ENCODE measurements around the gene CNOT6. TPM values are rescaled to one million over a fixed set of nuclear protein-coding genes. Genes with fewer than 3 reads are reported as not detected.
"Not testable (repeated sequence)": the region's sequence is repeated elsewhere in the genome, so short reads cannot be mapped to it uniquely, and the experiment has no call there.

The CNOT6 gene
- total RNA-seq, 3 donors from 2014 or later, result 9.8 to 26.2 (median 19.0) TPM

DNA sequence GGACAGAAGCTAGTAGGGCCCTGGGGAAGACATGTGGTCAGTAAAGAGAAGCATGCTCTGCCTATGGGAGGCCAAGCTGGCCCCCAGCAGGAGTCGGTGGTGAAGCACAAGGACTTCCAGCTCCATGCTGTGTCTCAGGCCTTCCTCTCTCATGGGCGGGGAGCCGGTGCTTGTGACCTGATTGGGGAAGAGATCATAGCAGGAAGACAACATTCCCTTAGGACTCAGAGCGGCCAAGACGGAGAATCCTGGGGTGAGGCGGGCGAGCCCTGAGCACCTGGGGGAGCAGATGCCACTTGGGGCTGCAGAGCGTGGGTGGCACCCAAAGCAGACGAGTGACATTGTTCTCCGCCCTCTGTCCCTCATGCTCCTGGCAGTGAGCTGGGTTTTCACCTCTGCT lies 33.3 kb upstream of the CNOT6 start:
- Histone ChIP-seq H3K4me3 (no peak overlapping the region), H3K4me1 (no peaks in the 10 kb centered on the region), H3K36me3 (no peaks in the 10 kb centered on the region), H3K27me3 (no peaks in the 10 kb centered on the region), H3K27ac (no peak overlapping the region), H3K9me3 (peaks cover 0 to 12% of the 10 kb centered on the region in 2 donors)
- no peak for TF ChIP-seq POLR2A (IDR thresholded peaks at IDR 0.05)
- TF ChIP-seq POLR2AphosphoS5 (IDR thresholded peaks at IDR 0.05), result no peak
- TF ChIP-seq, protein P1, sequence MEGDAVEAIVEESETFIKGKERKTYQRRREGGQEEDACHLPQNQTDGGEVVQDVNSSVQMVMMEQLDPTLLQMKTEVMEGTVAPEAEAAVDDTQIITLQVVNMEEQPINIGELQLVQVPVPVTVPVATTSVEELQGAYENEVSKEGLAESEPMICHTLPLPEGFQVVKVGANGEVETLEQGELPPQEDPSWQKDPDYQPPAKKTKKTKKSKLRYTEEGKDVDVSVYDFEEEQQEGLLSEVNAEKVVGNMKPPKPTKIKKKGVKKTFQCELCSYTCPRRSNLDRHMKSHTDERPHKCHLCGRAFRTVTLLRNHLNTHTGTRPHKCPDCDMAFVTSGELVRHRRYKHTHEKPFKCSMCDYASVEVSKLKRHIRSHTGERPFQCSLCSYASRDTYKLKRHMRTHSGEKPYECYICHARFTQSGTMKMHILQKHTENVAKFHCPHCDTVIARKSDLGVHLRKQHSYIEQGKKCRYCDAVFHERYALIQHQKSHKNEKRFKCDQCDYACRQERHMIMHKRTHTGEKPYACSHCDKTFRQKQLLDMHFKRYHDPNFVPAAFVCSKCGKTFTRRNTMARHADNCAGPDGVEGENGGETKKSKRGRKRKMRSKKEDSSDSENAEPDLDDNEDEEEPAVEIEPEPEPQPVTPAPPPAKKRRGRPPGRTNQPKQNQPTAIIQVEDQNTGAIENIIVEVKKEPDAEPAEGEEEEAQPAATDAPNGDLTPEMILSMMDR (IDR thresholded peaks at IDR 0.05), result no peak
- DNase-seq (ENCODE audit: low spot score in 2 of 2), result no peak
- intact Hi-C loops (cut with DNase I; ENCODE audit: low total_unique reads), result no loop called here

DNA sequence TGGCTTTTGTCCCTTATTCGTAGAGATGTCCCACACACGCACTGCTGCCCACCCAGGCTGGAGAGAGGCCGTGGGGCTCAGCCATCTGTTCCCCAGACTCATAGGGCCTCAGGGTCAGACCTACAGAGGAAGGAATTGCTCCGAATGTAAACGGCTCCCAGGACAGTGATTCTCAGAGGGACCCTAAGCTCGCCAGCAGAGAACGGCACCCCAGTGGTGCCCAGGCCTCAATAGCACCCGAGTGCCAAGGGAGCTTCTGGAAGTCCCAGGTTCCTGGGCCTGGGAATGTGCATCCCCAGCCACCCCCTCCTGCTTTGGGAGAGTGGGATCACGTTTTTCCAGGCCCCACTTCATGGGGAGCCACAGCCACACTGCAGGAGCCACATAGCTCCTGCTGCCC lies 32.9 kb upstream of the CNOT6 start:
- H3K4me3 ChIP-seq, result no peak overlapping the region
- no peak for DNase-seq (ENCODE audit: low spot score in 2 of 2)
- H3K27ac ChIP-seq, result no peak overlapping the region
- H3K4me1 ChIP-seq, result no peaks in the 10 kb centered on the region
- peaks cover 0 to 12% of the 10 kb centered on the region in 2 donors for H3K9me3 ChIP-seq
- H3K27me3 ChIP-seq, result no peaks in the 10 kb centered on the region
- no peak for TF ChIP-seq POLR2A (IDR thresholded peaks at IDR 0.05)
- TF ChIP-seq, protein P1 (IDR thresholded peaks at IDR 0.05), result no peak
- TF ChIP-seq POLR2AphosphoS5 (IDR thresholded peaks at IDR 0.05), result no peak
- intact Hi-C loops (cut with DNase I; ENCODE audit: low total_unique reads), result no loop called here
- H3K36me3 ChIP-seq, result no peaks in the 10 kb centered on the region

DNA sequence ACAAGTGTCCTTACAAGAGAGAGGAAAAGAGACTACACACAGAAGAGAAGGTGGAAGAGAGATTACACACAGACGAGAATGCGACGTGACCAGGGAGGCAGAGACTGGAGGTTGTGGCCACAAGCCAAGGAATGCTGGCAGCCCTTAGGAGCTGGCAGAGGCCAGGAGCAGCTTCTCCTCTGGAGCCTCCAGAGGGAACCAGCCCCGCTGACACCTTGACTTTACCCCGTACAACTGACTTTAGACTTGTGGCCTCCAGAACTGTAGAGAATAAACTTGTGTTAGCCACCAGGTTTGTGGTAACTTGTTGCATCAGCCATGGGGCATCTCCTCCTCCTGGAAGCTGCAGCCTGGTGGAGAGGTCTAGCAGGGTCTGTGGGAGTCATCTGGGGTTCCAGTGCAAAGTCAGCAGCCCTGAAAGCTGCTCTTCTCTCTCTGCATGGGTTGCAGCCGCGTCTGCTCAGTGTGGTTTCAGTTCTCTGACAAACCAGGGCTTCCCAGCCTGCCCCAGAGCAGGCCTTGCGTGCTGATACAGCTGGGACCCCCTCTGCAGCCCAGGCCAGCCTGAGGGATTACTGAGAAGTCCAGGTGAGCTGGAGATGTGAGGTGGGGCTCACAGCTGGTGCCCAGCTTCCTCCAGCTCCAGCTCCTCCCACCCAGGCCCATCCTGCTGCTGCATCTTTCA lies 30.8 kb upstream of the CNOT6 start:
- intact Hi-C loops (cut with DNase I; ENCODE audit: low total_unique reads), result no loop called here

DNA sequence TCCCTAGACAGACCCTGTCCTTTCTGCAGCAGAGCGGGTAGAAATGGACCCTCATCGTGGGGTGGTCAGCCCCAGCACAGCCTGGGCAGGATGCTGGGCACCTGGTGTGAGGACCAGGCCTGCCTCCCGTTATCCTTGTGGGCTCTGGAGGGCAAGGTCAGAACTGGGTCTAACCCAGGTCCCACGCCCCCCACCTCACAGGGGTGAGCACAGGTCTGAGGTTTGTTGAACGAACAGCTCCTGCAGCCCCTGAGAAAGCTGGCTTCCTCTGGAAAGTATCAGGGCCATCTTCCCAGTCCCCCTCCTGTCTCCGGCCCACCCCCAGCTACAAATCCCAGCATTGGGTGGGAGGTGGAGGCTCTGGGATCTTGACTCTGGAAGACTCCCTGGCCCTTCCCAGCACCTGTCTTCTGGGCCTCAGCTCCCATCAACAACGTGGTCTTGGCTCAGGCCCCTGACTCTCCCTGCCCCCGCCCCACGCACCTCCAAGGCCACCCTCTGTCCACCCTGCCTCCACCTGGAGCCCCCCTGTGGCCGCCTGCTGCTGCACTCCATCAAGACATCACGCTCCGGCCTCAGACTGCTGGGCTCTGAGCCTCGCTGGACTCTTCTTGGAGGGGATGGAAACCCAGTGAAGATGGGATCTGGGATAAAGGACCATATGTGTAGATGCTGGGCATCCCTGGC lies 30.1 kb upstream of the CNOT6 start:
- Histone ChIP-seq H3K4me3 (no peak overlapping the region), H3K27me3 (no peaks in the 10 kb centered on the region), H3K27ac (no peak overlapping the region), H3K9me3 (peaks cover 0 to 9% of the 10 kb centered on the region in 2 donors), H3K4me1 (no peaks in the 10 kb centered on the region), H3K36me3 (no peaks in the 10 kb centered on the region)
- no peak for DNase-seq (ENCODE audit: low spot score in 2 of 2)
- intact Hi-C loops (cut with DNase I; ENCODE audit: low total_unique reads), result no loop called here
- no peak for TF ChIP-seq POLR2AphosphoS5 (IDR thresholded peaks at IDR 0.05)
- TF ChIP-seq POLR2A (IDR thresholded peaks at IDR 0.05), result no peak
- TF ChIP-seq, protein P1 (IDR thresholded peaks at IDR 0.05), result no peak

More for the DNA sequence above, 30.8 kb upstream of the CNOT6 start:
- Histone ChIP-seq H3K4me1 (no peaks in the 10 kb centered on the region), H3K36me3 (no peaks in the 10 kb centered on the region), H3K4me3 (no peak overlapping the region), H3K27me3 (no peaks in the 10 kb centered on the region), H3K9me3 (peaks cover 0 to 12% of the 10 kb centered on the region in 2 donors), H3K27ac (no peak overlapping the region)
- no peak for DNase-seq (ENCODE audit: low spot score in 2 of 2)
- TF ChIP-seq, protein P1 (IDR thresholded peaks at IDR 0.05), result no peak
- TF ChIP-seq POLR2A (IDR thresholded peaks at IDR 0.05) (no peak), POLR2AphosphoS5 (IDR thresholded peaks at IDR 0.05) (no peak)

DNA sequence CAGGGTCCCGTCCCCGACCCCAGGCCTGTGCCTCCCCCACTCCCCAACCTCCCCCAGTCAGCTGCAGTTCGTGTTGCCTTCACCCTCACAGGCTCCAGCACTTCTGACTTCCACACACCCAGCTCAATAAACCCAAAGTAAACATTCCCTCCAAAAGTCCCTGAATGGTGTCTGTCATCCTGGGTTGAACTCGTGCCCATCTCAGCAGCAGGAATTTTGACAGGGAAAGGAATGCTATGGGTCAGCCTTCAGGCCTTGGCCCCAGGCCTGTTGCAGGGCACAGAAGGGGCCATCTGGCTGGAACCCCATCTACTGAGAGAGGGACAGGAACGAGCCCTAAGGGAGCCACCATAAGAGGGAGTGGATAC lies 29.6 kb upstream of the CNOT6 start:
- H3K9me3 ChIP-seq, result peaks cover 0 to 4% of the 10 kb centered on the region in 2 donors
- intact Hi-C loops (cut with DNase I; ENCODE audit: low total_unique reads), result no loop called here
- DNase-seq (ENCODE audit: low spot score in 2 of 2), result no peak
- H3K4me3 ChIP-seq, result no peak overlapping the region
- TF ChIP-seq POLR2AphosphoS5 (IDR thresholded peaks at IDR 0.05), result no peak
- TF ChIP-seq, protein P1 (IDR thresholded peaks at IDR 0.05), result no peak
- no peak for TF ChIP-seq POLR2A (IDR thresholded peaks at IDR 0.05)
- no peaks in the 10 kb centered on the region for H3K36me3 ChIP-seq
- H3K27me3 ChIP-seq, result no peaks in the 10 kb centered on the region
- no peaks in the 10 kb centered on the region for H3K4me1 ChIP-seq
- H3K27ac ChIP-seq, result no peak overlapping the region

DNA sequence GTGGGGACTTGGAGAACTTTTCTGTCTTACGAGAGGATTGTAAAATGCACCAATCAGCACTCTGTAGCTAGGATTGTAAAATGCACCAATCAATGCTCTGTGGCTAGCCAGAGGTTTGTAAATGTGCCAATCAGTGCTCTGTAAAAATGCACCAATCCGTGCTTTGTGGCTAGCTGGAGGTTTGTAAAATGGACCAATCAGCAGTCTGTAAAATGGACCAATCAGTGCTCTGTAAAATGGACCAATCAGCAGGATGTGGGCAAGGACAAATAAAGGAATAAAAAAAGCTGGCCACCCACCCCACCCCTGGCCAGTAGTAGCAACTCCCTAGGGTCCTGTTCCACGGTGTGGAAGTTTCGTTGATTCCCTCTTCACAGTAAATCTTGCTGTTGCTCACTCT lies 29.1 kb upstream of the CNOT6 start:
- H3K27ac ChIP-seq; H3K4me1 ChIP-seq; H3K27me3 ChIP-seq; intact Hi-C loops (cut with DNase I; ENCODE audit: low total_unique reads); DNase-seq (ENCODE audit: low spot score in 2 of 2); H3K9me3 ChIP-seq; H3K36me3 ChIP-seq; H3K4me3 ChIP-seq: not testable (repeated sequence)
